CD1c-positive myeloid dendritic cell (primary cell): ENCODE measurements around the gene SACS.
"Not testable (repeated sequence)": the region's sequence is repeated elsewhere in the genome, so short reads cannot be mapped to it uniquely, and the experiment has no call there.

ENCODE experiments used
- DNase-seq: peaks from one replicate; pipeline ENCODE4 v3.0.0-alpha.2; 2016; ENCODE audit errors: extremely low spot score

SACS gene

GRCh38 chr13:23455401-23456185 is 22.1 kb upstream of the SACS start:
- DNase-seq, result no peak

GRCh38 chr13:23453132-23453531 is 19.6 kb upstream of the SACS start:
- no peak for DNase-seq

DNA sequence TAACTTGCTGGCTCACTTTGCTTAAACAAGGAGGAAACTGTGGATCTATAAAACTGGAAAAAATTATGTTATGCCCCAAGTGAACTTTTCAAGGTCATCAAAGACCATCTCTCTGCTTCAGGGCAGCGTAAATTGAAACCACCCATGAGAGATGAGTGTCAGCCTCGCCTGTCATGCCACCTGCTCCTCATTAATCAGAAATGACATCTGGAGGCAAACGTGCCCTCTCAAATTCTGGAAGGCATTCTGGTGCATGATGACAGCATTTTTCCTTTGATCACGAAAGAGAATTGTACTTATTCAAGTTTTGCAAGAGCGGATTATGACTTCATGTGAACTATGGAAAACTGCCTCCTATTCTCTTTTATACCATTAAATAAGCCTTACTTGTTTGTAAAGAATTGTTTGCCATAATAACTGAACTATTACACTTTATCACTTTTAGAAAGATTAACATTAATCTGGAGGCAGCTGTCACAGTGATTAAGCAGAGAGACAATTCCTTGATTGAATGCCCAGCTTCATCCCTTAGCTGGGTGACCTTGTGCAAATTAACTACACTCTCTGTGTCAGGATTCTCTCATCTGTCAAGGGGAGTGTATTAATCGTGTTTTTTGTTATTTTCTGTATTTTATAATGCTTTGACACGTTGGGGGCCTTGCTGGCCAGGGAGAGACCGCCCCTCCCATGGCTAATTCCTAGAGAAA is 17.0 kb upstream of the SACS start:
- DNase-seq, result no peak

DNA sequence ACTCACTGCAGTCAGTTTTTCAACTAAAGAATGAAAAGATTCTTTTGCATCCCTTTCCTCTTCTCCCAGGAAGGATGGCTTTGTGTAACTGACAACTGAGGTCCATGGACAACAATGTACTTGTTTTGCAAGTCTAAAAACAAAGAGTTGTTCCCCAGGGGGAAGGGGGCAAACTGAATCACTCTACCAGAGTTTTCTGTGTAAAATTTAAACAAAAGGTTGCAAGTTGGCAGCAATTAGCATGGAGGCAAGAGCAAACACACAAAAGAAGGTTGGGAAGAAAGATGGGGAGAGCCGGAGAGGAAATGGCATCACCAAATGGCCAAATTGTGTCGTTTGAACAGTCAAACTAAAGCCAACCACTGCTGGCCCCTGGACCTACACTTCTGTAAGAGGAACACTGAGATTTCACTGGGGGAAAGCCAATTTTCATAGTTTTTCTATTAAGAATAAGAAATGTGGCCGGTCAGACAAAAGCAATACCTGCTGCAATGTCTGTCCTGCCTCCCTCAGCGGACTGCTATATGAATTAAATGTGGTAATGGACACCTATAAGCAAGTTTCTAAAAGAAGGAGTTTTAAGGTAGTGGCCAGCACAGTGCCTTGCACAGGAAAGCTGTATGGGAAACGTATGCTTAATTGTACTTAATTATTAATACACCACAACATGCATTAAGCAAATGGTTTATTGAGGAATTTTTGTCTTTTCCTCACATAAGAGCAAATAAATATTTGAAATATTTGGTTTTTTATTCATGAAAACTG is 16.1 kb upstream of the SACS start:
- DNase-seq, result no peak

DNA sequence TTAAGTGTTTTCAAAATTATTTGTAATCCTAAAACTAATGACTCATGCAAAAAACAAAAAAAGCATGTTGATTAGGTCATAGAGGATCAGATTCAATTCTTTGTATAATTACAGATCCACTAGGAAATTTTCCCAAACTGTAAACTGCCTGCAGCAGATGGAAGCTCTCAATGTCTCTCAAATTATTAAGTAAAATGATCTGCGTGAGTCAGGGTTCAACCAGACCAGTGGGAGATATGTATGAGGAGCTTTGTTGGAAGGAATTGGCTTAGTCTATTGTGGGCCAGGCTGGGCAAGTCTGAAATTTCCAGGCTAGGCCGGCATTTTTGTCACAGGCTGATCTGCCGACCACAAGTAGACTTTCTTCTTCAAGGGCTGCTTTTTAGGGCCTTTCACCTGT is 14.4 kb upstream of the SACS start:
- DNase-seq, result no peak

- DNase-seq, result no peak
Measured at GRCh38 chr13:23445794-23446193, 12.3 kb upstream of the SACS start.

DNA sequence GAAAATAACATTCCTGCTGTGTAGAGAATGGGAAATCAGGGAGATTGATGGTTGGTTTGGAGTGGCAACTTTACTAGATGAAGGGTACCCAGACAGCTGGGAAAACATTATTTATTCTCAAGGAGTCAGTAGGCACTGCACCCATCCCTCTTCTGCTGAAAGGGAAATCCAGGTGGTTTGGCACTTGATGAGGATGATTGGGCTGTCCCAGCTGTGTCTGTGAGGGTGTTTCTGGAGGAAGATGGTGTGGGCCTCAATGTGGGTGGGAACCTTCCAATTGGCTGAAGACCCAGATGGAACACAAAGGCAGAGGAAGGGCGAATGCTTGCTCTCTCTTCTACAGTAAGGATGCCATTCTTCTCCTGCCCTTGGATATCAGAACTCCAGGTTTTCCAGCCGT is 10.4 kb upstream of the SACS start:
- DNase-seq, result no peak

DNA sequence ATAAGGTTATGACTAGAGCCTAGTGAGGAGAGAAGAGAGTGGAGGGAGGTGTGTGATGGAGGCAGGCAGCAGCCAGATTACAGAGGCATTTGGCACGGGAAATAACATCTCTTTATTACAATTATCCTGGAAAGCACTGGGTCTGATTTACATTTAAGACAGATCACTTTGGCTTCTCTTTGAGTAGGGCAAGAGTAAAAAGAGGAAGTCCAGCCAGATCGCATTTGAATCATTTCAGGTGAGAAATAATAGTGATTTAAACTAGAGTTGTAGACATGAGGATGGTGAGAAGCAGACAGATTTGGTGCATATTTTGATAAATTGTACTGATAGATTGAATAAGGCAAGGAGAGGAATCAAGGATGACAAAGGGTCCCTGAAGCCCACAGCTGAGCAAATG is 9.6 kb upstream of the SACS start:
- no peak for DNase-seq

DNA sequence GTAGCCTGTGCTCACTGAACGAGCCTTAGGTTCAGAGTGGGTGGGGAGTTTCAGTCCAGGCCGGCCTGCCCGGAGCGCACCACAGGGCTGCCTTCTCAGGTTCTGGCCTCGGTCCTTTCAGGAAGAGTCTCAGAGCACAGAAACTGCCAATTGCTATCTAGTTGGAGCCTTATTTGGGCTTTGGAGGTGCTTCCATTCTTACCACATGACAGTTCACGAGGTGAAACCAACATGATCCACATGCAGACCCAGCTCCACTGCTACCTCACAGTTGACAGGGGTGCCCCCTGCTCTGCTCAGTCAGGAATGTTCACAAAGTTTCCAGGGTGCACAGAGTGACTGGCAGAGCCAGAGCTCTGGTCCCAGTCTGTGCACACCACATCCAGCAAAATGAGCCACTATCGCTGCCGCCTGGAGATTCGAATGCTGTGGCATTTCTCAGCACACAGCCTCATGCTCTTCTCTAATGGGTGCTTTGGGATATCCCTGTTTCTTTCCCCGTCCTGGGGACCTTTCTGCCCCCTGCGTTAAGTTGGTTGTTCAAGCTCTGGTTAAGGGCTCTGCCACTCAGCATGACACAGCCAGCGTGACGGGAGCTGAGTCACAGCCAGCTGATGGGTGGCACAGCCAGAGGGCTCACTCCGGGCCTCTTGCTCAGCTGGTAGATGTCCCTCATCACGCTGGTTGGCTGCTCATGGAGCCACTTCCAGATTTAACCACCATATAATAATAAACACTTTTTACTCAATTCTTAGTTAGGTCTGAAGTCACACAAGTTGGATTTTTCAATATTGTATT is 7.5 kb upstream of the SACS start:
- DNase-seq, result no peak

GRCh38 chr13:23440324-23440723 is 6.8 kb upstream of the SACS start:
- DNase-seq, result not testable (repeated sequence)

GRCh38 chr13:23437916-23438315 is 4.4 kb upstream of the SACS start:
- DNase-seq, result no peak

- no peak for DNase-seq
Measured at GRCh38 chr13:23436680-23437079, 3.2 kb upstream of the SACS start.

- no peak for DNase-seq
Measured at GRCh38 chr13:23434491-23434890, 989 bp upstream of the SACS start.

DNA sequence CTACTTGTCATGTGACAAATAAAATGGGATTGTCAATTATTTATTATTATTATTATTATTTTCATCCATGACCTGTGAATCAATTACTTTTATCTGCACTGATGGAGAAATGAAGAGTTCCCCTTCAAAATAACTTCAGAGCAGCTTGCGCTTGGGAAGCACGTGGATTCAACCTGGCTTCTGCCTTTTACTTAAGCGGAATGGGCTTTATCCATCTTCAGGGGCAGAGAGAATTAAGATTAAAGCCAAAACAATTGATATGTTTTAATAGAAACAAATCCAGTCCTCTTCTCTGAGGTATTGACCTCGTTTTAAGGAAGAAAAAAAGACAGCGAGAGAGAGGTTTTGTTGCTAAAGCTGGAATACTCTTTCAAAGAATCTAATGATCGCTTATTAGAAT is 876 bp downstream of the SACS start:
- DNase-seq, result no peak

GRCh38 chr13:23430664-23431063 is 2.8 kb downstream of the SACS start:
- no peak for DNase-seq

DNA sequence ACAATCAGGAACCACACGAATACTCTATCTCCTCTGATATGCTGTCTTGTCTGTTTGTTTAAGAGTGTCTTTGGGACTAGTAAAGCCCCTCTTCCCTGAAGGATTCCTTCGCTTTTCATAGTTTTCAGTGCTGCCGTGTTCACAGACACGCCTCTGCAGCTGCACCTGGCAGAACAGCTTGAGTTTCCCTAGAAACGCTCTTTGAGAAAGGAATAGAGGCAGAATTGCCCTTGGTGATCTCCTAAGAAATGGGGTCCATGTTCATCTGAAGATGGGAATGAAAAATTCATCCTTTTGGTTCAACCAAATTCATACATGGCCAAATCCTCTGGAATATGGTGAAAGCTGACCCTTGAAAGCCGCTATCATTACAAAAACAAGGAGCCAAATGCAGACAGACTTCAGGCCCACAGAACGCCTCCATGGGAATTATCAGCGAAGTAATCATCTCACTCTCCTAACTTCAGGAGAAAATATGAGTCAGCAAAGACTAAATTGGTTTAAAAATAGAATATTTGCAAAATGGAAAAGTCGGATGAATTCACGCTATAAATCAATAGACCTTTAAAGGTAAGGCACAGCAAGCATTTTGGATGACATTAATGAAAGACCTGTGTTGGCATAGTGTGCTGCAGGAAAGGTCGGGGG is 5.5 kb downstream of the SACS start:
- DNase-seq, result no peak

- DNase-seq, result no peak
Measured at GRCh38 chr13:23427342-23427843, 6.1 kb downstream of the SACS start.

DNA sequence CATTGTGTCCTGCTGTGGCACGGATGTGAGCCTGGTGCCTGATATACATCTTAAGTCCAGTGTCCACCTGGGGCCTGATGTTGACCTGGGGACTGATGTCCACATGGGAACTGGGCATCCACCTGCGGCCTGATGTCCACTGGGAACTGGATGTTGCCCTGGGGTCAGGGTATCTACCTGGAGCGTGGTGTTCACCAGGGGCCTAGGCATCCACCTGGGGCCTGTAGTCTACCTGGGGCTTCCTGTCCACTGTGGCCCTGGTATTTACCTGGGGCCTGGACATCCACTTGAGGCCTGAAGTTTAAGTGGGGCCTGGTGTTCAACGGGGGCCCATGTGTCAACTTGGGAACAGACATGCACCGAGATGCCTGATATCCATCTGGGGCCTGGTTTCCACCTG is 11.9 kb downstream of the SACS start:
- DNase-seq, result no peak

- no peak for DNase-seq
Measured at GRCh38 chr13:23418776-23419683, 14.5 kb downstream of the SACS start.

GRCh38 chr13:23414682-23415081 is 18.8 kb downstream of the SACS start:
- no peak for DNase-seq
